IgD-negative memory B cell (primary cell): ENCODE measurements around the gene GPR108. TPM values are rescaled to one million over a fixed set of nuclear protein-coding genes. Genes with fewer than 3 reads are reported as not detected.
"Not testable (repeated sequence)": the region's sequence is repeated elsewhere in the genome, so short reads cannot be mapped to it uniquely, and the experiment has no call there.

Experiments used
- H3K27ac Mint-ChIP-seq, 3 donors: one replicate each; pipeline ENCODE4 v1.8.0; 2020 to 2022; ENCODE audit warnings: mild to moderate bottlenecking in 3 of 3, mixed read lengths in 3 of 3, moderate library complexity in 1 of 3
- H3K27me3 Mint-ChIP-seq: one replicate; pipeline ENCODE4 v1.8.0; 2021; ENCODE audit warnings: mixed read lengths
- H3K36me3 Mint-ChIP-seq: one replicate; pipeline ENCODE4 v1.8.0; 2020; ENCODE audit warnings: mild to moderate bottlenecking, mixed read lengths
- H3K4me1 Mint-ChIP-seq, 3 donors: one replicate each; pipeline ENCODE4 v1.8.0; 2020 to 2022; ENCODE audit warnings: mixed read lengths in 3 of 3, mild to moderate bottlenecking in 1 of 3
- H3K4me3 Mint-ChIP-seq, 4 donors: one replicate each; pipeline ENCODE4 v1.8.0; 2020 to 2022; ENCODE audit warnings: mild to moderate bottlenecking in 4 of 4, mixed read lengths in 4 of 4, moderate library complexity in 3 of 4
- H3K9me3 Mint-ChIP-seq, 3 donors: one replicate each; pipeline ENCODE4 v1.8.0; 2020 to 2021; ENCODE audit warnings: mixed read lengths in 3 of 3, mild to moderate bottlenecking in 1 of 3
- polyA plus RNA-seq: library from polyadenylated mRNA; unstranded; fragments of 300-500 nt; fragmentation: Illumina TruSeq; gene quantifications from one replicate; pipeline ENCODE4 v1.2.3, GENCODE V29; 2021

GPR108 gene
- polyA plus RNA-seq, 1 donor from 2014 or later, result 81.3 TPM

GRCh38 chr19:6713773-6714692, 23.3 kb downstream of the GPR108 start:
- H3K4me1 Mint-ChIP-seq, result peaks cover 0 to 10% (median 6%) of the 10 kb centered on the region in 3 donors
- no peak overlapping the region for H3K4me3 Mint-ChIP-seq
- H3K27ac Mint-ChIP-seq, result no peak overlapping the region
- peaks cover 28% of the 10 kb centered on the region for H3K27me3 Mint-ChIP-seq
- peaks cover 4% of the 10 kb centered on the region for H3K36me3 Mint-ChIP-seq
- peaks cover 0 to 3% (median 0%) of the 10 kb centered on the region in 3 donors for H3K9me3 Mint-ChIP-seq

GRCh38 chr19:6712692-6713670, 24.4 kb downstream of the GPR108 start:
- Mint-ChIP-seq H3K9me3 (peaks cover 0 to 3% (median 0%) of the 10 kb centered on the region in 3 donors), H3K27me3 (peaks cover 31% of the 10 kb centered on the region), H3K4me1 (peaks cover 0 to 10% (median 6%) of the 10 kb centered on the region in 3 donors), H3K27ac (no peak overlapping the region), H3K36me3 (peaks cover 4% of the 10 kb centered on the region), H3K4me3 (peak overlapping the region in 1 of 4 donors; percentile 57)

DNA sequence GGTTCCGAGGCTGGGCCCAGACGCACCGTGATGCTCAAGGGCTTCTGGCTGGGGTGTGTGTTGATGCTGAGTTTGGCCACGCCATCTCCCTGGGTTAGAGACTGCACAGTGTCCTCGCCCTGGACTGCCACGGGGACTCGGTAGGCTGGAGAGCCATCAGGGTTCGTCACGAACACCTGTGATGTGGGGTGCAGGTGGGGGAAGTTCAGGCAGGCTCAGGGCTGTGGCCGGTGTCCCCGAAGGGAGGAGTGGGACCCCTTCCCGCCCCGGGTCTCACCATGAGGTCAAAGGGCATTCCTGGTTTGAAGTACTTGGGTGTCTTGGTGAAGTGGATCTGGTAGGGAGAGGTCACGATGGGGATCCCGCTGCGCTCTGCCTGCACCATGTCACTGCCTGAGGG, 25.1 kb downstream of the GPR108 start:
- Mint-ChIP-seq H3K4me3 (no peak overlapping the region), H3K36me3 (peaks cover 4% of the 10 kb centered on the region), H3K27me3 (peaks cover 31% of the 10 kb centered on the region), H3K9me3 (no peaks in the 10 kb centered on the region), H3K27ac (peak overlapping the region in 1 of 3 donors; percentile 42), H3K4me1 (peaks cover 0 to 6% (median 2%) of the 10 kb centered on the region in 3 donors)

DNA sequence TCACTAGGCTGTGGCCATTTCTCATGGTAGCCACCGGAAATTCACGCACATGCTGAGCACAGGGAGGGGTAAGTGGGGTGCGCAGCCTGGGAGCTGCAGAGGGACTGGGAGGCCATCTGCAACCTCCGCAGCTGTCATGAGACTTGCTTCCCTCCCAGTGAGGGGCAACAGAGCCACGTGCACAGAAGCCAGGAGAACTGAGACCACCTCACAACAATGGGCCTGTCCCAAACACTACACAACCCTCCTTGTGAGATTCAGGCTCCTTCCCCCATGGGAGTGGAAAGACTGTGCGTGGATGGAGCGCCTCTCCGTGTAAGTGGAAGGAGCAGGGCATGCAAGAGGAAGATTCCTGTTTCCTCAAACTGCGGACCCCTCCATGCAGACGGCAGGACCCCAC, 25.8 kb downstream of the GPR108 start:
- Mint-ChIP-seq H3K27me3 (peaks cover 31% of the 10 kb centered on the region), H3K4me1 (peaks cover 0 to 6% (median 2%) of the 10 kb centered on the region in 3 donors), H3K27ac (peak overlapping the region in 1 of 3 donors; percentile 42), H3K4me3 (no peak overlapping the region), H3K36me3 (peaks cover 2% of the 10 kb centered on the region), H3K9me3 (no peaks in the 10 kb centered on the region)

DNA sequence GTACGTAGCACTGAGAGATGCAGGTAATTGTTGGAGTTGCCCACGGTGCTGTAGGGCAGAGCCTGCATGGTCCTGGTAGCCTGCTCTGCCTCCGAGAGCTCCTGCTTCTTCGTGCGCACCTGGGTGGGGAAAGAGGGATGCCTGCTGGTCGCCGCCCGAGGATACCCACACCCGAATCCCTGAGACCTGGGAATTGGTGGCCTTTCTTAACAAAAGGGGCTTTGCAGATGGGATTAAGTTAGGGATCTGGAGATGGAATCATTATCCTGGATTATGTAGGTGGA, 26.4 kb downstream of the GPR108 start:
- no peaks in the 10 kb centered on the region for H3K9me3 Mint-ChIP-seq
- H3K27me3 Mint-ChIP-seq, result peaks cover 26% of the 10 kb centered on the region
- no peak overlapping the region for H3K27ac Mint-ChIP-seq
- H3K4me3 Mint-ChIP-seq, result no peak overlapping the region
- H3K36me3 Mint-ChIP-seq, result no peaks in the 10 kb centered on the region
- H3K4me1 Mint-ChIP-seq, result peaks cover 0 to 4% (median 2%) of the 10 kb centered on the region in 3 donors

DNA sequence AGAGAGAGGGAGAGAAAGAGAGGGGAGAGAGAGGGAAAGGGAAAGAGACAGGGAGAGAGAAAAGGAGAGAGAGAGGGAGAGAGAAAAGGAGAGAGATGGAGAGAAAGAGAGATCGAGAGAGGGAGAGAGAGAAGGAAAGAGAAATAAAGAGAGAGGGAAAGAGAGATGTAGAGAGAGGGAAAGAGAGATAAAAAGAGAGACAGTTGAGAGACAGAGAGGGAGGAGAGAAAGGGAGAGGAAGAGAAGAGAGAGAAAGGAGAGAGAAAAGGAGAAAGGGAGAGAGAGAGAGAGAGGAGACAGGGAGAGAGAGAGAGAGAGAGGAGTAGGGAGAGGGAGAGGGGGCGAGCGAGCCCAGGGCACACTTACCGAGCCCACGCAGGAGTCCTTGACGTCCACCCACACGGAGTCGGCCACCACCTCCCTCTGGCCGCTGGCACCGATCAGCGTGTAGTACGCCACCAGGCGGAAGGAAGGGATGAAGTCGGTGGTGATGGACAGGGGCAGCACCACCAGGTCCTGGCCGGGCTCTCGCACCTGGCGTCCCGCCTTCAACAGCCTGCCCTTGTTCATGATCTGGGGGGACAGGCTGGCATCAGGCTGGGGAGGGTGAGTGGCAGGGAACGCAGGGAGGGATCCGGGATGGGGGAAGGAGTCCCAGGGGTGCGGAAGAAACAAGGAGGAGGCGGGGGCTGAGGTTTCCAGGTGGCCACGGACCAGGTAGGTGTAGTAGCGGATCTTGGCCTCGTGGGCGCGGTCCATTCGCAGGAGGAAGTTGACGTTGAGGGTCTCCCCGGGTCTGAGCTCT, 26.9 kb downstream of the GPR108 start:
- H3K4me3 Mint-ChIP-seq, result no peak overlapping the region
- H3K27me3 Mint-ChIP-seq, result peaks cover 26% of the 10 kb centered on the region
- peaks cover 0 to 4% (median 2%) of the 10 kb centered on the region in 3 donors for H3K4me1 Mint-ChIP-seq
- H3K9me3 Mint-ChIP-seq, result no peaks in the 10 kb centered on the region
- H3K36me3 Mint-ChIP-seq, result no peaks in the 10 kb centered on the region
- H3K27ac Mint-ChIP-seq, result no peak overlapping the region

DNA sequence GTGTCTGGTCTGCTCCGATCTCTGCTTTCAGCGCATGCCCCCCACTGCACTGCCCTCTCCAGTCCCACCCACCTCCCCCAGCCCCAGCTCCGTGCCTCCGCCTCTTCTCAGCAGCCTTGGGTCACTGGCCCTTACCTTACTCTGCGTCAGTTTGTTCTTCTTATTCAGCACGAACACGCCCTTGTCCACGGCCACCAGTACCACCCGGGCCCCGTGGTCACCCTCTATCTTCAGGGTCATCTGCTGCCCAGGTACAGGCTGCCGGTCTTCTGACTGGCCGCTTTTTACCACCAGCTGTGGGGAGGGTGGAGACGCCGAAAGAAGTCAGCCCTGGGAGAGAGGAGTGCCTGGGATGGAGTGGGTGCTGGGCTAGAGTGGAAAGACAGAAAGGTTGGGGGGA, 27.8 kb downstream of the GPR108 start:
- peaks cover 26% of the 10 kb centered on the region for H3K27me3 Mint-ChIP-seq
- peaks cover 0 to 4% (median 2%) of the 10 kb centered on the region in 3 donors for H3K4me1 Mint-ChIP-seq
- H3K9me3 Mint-ChIP-seq, result no peaks in the 10 kb centered on the region
- H3K36me3 Mint-ChIP-seq, result no peaks in the 10 kb centered on the region
- H3K27ac Mint-ChIP-seq, result no peak overlapping the region
- peak overlapping the region in 1 of 4 donors; percentile 76 for H3K4me3 Mint-ChIP-seq

DNA sequence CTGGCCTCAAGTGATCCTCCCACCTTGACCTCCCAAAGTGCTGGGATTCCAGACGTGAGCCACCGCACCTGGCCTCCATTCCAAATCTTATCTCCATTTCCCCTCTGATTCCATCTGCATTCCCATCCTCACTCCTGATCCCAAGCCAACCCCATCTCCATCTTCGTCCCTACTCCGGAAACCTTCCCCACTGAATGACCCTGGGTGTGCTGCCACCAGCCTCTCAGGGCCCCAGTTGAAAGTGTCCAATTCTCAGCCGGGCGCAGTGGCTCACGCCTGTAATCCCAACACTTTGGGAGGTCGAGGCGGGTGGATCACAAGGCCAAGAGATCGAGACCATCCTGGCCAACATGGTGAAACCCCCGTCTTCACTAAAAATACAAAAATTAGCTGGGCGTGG, 28.5 kb downstream of the GPR108 start:
- peaks cover 26% of the 10 kb centered on the region for H3K27me3 Mint-ChIP-seq
- not testable (repeated sequence) for H3K36me3 Mint-ChIP-seq, H3K27ac Mint-ChIP-seq, H3K4me1 Mint-ChIP-seq, H3K4me3 Mint-ChIP-seq, H3K9me3 Mint-ChIP-seq

GRCh38 chr19:6708346-6708745, 29.0 kb downstream of the GPR108 start:
- H3K36me3 Mint-ChIP-seq, result no peaks in the 10 kb centered on the region
- peaks cover 0 to 4% (median 2%) of the 10 kb centered on the region in 3 donors for H3K4me1 Mint-ChIP-seq
- peaks cover 26% of the 10 kb centered on the region for H3K27me3 Mint-ChIP-seq
- H3K27ac Mint-ChIP-seq, result no peak overlapping the region
- H3K4me3 Mint-ChIP-seq, result no peak overlapping the region
- no peaks in the 10 kb centered on the region for H3K9me3 Mint-ChIP-seq

- H3K9me3 Mint-ChIP-seq, result no peaks in the 10 kb centered on the region
- no peaks in the 10 kb centered on the region for H3K36me3 Mint-ChIP-seq
- H3K27me3 Mint-ChIP-seq, result peaks cover 26% of the 10 kb centered on the region
- no peak overlapping the region for H3K27ac Mint-ChIP-seq
- H3K4me1 Mint-ChIP-seq, result peaks cover 0 to 4% (median 2%) of the 10 kb centered on the region in 3 donors
- no peak overlapping the region for H3K4me3 Mint-ChIP-seq
Measured at GRCh38 chr19:6707658-6708018, 29.7 kb downstream of the GPR108 start.

DNA sequence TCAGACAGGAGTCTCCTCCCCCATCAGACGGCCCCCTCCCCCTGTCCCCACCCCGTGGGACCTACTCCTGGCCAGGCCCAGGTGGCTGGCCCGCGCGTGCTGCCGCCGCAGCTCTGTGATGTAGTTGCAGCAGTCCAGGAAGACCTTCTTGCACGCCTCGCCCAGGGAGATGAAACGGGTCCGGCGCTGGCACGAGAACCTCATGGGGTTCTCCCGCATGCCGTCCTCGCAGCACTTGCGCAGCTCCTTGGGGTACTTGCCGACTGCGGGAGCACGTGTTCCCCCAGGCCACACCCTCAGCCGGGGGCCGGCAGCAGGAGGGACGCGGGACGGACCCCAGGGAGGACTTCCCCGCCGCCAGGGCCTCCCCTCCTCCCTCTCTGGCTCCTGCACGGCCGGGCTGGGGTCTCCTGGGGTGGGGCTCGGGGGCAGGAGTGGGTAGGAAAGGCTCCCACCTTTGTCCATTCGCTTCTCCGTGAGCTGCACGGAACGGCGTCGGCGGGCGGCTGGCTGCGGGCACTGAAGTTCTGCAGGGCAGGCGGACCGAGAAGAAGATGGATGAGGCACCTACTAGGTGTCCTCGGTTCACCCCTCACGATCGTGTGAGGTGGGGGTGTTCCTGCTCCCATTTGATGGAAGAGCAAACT, 30.2 kb downstream of the GPR108 start:
- Mint-ChIP-seq H3K9me3 (no peaks in the 10 kb centered on the region), H3K4me3 (no peak overlapping the region), H3K27me3 (peaks cover 25% of the 10 kb centered on the region), H3K36me3 (no peaks in the 10 kb centered on the region), H3K4me1 (peaks cover 0 to 4% (median 2%) of the 10 kb centered on the region in 3 donors), H3K27ac (no peak overlapping the region)

GRCh38 chr19:6706633-6706958, 30.8 kb downstream of the GPR108 start:
- no peak overlapping the region for H3K27ac Mint-ChIP-seq
- H3K4me3 Mint-ChIP-seq, result no peak overlapping the region
- no peaks in the 10 kb centered on the region for H3K9me3 Mint-ChIP-seq
- no peaks in the 10 kb centered on the region for H3K36me3 Mint-ChIP-seq
- H3K4me1 Mint-ChIP-seq, result peaks cover 0 to 2% (median 2%) of the 10 kb centered on the region in 3 donors
- peaks cover 24% of the 10 kb centered on the region for H3K27me3 Mint-ChIP-seq

GRCh38 chr19:6705931-6706632, 31.3 kb downstream of the GPR108 start:
- no peaks in the 10 kb centered on the region for H3K36me3 Mint-ChIP-seq
- peaks cover 0 to 1% (median 0%) of the 10 kb centered on the region in 3 donors for H3K4me1 Mint-ChIP-seq
- no peak overlapping the region for H3K4me3 Mint-ChIP-seq
- no peaks in the 10 kb centered on the region for H3K9me3 Mint-ChIP-seq
- peaks cover 21% of the 10 kb centered on the region for H3K27me3 Mint-ChIP-seq
- no peak overlapping the region for H3K27ac Mint-ChIP-seq
